Panc1 (cell line): ENCODE measurements around the gene THADA. TPM values are rescaled to one million over a fixed set of nuclear protein-coding genes. Genes with fewer than 3 reads are reported as not detected.

Experiments used
- ATAC-seq: fragments of 200-7000 bp; cut with Tn5 transposase; 2 replicates; pipeline ENCODE4 v1.9.1; 2020; ENCODE audit warnings: mild to moderate bottlenecking, moderate library complexity
- BruUV-seq: library from RNA; stranded (reverse); fragments of 400-500 nt; replicated peaks from 2 replicates; lab custom pipeline; 2021; lab: Mats Ljungman, UMichigan
- CTCF ChIA-PET: fragments of 300-600 bp; sonication (Branson Sonifier 250); formaldehyde crosslinking; loops from one replicate; lab custom pipeline; 2022; ENCODE audit warnings: antibody characterized with exemption; lab: Charles Lee
- POLR2A ChIA-PET: fragments of 300-600 bp; sonication (Branson Sonifier 250); formaldehyde crosslinking; loops from one replicate; lab custom pipeline; 2022; ENCODE audit warnings: antibody characterized with exemption; lab: Charles Lee
- DNase-seq: peaks from one replicate; pipeline ENCODE4 v3.0.0-alpha.2; 2010; ENCODE audit warnings: low read depth, low spot score
- H3K27ac ChIP-seq: 2 replicates; pipeline ENCODE4 v1.5.1; 2011; ENCODE audit warnings: mild to moderate bottlenecking, low read length, inconsistent platforms
- H3K27me3 ChIP-seq: fragments of 200-500 bp; sonication (Bioruptor generic); 2 replicates; pipeline ENCODE4 v1.6.0; 2014; ENCODE audit warnings: low read length, inconsistent platforms; ENCODE audit not compliant: control insufficient read depth, insufficient read depth
- H3K36me3 ChIP-seq: fragments of 200-500 bp; sonication (Bioruptor generic); 2 replicates; pipeline ENCODE4 v1.5.1; 2014; ENCODE audit warnings: inconsistent platforms, mild to moderate bottlenecking, low read length, moderate library complexity; ENCODE audit not compliant: control insufficient read depth, insufficient read depth
- H3K4me1 ChIP-seq: 2 replicates; pipeline ENCODE4 v1.5.1; 2011; ENCODE audit warnings: inconsistent platforms, mild to moderate bottlenecking, low read length, moderate library complexity; ENCODE audit not compliant: control insufficient read depth, insufficient read depth
- H3K4me3 ChIP-seq, 2 experiments: 2 replicates each; pipeline ENCODE4 v1.5.1; 2011 to 2012; ENCODE audit warnings: low read depth in 2 of 2, low read length in 2 of 2, mild to moderate bottlenecking in 2 of 2, inconsistent platforms in 1 of 2, moderate library complexity in 1 of 2
- H3K9me3 ChIP-seq: fragments of 200-500 bp; sonication (Bioruptor generic); 2 replicates; pipeline ENCODE4 v1.5.1; 2014; ENCODE audit warnings: low read depth, mild to moderate bottlenecking, inconsistent platforms, low read length, moderate library complexity; ENCODE audit not compliant: control insufficient read depth, insufficient read depth
- POLR2AphosphoS5 ChIP-seq: IDR thresholded peaks from 2 replicates; pipeline ENCODE4 v1.6.1; 2012; ENCODE audit warnings: mild to moderate bottlenecking, low read depth, low read length, moderate library complexity
- SIN3A ChIP-seq: IDR thresholded peaks from 2 replicates; pipeline ENCODE4 v1.6.1; 2012; ENCODE audit warnings: low read depth, mild to moderate bottlenecking, low read length, moderate library complexity, borderline replicate concordance; ENCODE audit not compliant: insufficient read depth
- TCF7L2 ChIP-seq: IDR thresholded peaks from 2 replicates; pipeline ENCODE4 v1.6.1; 2011; ENCODE audit warnings: mild to moderate bottlenecking, low read depth, low read length, inconsistent platforms
- in situ Hi-C: cut with HindIII; loops from 2 replicates; pipeline ENCODE4 v1.10.0; 2016; ENCODE audit warnings: low sequenced_read_pairs, low pct_unique_long_range_greater_than_20kb
- intact Hi-C: fragments of 100-400 bp; cut with micrococcal nuclease; formaldehyde crosslinking; loops from one replicate; pipeline ENCODE4 v1.10.0; 2022; ENCODE audit not compliant: unreplicated experiment
- total RNA-seq: library from RNA; stranded (reverse); gene quantifications from one replicate; pipeline ENCODE4 v1.2.1, GENCODE V29; 2021; ENCODE audit not compliant: unreplicated experiment
- TF ChIP-seq, protein P1 (sequence below), 2 experiments: IDR thresholded peaks; 2 replicates each; pipeline ENCODE4 v1.6.1; 2011 to 2012; ENCODE audit warnings: low read depth in 2 of 2, control low read depth in 1 of 2, low read length in 1 of 2, mild to moderate bottlenecking in 1 of 2, moderate library complexity in 1 of 2; ENCODE audit not compliant: insufficient read depth in 1 of 2
- TF ChIP-seq, protein P2 (sequence below): fragments of 450-650 bp; IDR thresholded peaks from 2 replicates; pipeline ENCODE4 v1.5.1; 2017; ENCODE audit warnings: mild to moderate bottlenecking

The THADA gene
- total RNA-seq, 1 experiment from 2014 or later: 37.2 TPM

DNA sequence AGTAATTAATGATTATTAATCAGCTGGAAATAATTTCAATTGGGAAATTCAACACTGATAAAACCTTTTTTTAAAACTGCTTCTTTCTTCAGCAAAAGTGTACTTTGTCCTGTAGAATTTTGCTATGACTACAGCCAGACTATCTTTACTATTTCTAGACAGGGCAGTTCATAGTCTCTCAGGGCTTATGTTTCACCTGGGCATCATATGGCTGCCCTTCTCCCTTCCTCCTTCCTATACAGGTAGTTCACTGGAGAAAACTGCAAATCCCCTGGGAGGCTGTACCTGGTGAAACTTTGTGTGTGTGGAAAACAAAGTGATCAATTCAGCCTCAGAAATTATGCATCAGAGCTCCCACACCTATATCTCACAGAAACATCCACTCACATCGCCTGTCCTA is 38.6 kb downstream of the THADA start:
- in situ Hi-C loops: no loop called here
- Histone ChIP-seq H3K4me3 (no peak overlapping the region), H3K36me3 (peaks cover 21% of the 10 kb centered on the region), H3K4me1 (no peaks in the 10 kb centered on the region), H3K27ac (no peak overlapping the region), H3K27me3 (no peaks in the 10 kb centered on the region), H3K9me3 (no peaks in the 10 kb centered on the region)
- CTCF ChIA-PET: no interaction called here
- TF ChIP-seq, protein P1, sequence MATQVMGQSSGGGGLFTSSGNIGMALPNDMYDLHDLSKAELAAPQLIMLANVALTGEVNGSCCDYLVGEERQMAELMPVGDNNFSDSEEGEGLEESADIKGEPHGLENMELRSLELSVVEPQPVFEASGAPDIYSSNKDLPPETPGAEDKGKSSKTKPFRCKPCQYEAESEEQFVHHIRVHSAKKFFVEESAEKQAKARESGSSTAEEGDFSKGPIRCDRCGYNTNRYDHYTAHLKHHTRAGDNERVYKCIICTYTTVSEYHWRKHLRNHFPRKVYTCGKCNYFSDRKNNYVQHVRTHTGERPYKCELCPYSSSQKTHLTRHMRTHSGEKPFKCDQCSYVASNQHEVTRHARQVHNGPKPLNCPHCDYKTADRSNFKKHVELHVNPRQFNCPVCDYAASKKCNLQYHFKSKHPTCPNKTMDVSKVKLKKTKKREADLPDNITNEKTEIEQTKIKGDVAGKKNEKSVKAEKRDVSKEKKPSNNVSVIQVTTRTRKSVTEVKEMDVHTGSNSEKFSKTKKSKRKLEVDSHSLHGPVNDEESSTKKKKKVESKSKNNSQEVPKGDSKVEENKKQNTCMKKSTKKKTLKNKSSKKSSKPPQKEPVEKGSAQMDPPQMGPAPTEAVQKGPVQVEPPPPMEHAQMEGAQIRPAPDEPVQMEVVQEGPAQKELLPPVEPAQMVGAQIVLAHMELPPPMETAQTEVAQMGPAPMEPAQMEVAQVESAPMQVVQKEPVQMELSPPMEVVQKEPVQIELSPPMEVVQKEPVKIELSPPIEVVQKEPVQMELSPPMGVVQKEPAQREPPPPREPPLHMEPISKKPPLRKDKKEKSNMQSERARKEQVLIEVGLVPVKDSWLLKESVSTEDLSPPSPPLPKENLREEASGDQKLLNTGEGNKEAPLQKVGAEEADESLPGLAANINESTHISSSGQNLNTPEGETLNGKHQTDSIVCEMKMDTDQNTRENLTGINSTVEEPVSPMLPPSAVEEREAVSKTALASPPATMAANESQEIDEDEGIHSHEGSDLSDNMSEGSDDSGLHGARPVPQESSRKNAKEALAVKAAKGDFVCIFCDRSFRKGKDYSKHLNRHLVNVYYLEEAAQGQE (IDR thresholded peaks at IDR 0.05; ENCODE audit: insufficient read depth in 1 of 2, low read depth in 2 of 2, low read length in 1 of 2): no peak
- TF ChIP-seq, protein P2, sequence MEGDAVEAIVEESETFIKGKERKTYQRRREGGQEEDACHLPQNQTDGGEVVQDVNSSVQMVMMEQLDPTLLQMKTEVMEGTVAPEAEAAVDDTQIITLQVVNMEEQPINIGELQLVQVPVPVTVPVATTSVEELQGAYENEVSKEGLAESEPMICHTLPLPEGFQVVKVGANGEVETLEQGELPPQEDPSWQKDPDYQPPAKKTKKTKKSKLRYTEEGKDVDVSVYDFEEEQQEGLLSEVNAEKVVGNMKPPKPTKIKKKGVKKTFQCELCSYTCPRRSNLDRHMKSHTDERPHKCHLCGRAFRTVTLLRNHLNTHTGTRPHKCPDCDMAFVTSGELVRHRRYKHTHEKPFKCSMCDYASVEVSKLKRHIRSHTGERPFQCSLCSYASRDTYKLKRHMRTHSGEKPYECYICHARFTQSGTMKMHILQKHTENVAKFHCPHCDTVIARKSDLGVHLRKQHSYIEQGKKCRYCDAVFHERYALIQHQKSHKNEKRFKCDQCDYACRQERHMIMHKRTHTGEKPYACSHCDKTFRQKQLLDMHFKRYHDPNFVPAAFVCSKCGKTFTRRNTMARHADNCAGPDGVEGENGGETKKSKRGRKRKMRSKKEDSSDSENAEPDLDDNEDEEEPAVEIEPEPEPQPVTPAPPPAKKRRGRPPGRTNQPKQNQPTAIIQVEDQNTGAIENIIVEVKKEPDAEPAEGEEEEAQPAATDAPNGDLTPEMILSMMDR: no peak
- TF ChIP-seq POLR2AphosphoS5 (no peak), SIN3A (no peak), TCF7L2 (no peak)
- intact Hi-C loops: no loop called here
- DNase-seq: no peak
- POLR2A ChIA-PET: no interaction called here
- ATAC-seq: no peak
- no TSS peak for BruUV-seq

DNA sequence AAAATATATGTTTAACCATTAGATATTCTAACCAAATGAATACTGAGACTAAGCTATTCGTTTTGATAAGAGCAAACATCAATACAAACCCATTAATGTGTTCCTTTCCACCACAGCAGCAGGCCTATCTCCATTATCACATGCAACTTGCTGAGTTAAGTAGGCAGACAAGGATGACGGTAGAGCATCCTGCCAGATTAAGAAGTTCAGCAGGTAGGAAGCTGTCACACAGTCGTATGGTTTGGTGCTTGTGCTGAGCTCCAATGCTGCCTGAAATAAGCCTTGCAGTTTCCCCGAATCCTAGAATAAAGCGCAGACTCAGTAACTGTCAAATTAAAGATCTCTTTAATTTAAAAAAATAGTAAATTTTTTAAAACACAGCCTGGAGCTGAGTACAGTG is 39.6 kb downstream of the THADA start:
- ATAC-seq (no peak), DNase-seq (no peak)
- peaks cover 24% of the 10 kb centered on the region for H3K36me3 ChIP-seq
- POLR2A ChIA-PET: interaction anchor here (0.6 kb wide), 1 partner anchor 591 kb away, joined by 12 read pairs; no protein-coding TSS in a partner anchor
- no peak overlapping the region for H3K27ac ChIP-seq
- TF ChIP-seq SIN3A (no peak), TCF7L2 (no peak)
- TF ChIP-seq, protein P2: no peak
- CTCF ChIA-PET: no interaction called here
- intact Hi-C loops (no loop called here), in situ Hi-C loops (no loop called here)
- no peak overlapping the region for H3K4me3 ChIP-seq
- no peaks in the 10 kb centered on the region for H3K4me1 ChIP-seq
- H3K9me3 ChIP-seq: no peaks in the 10 kb centered on the region
- H3K27me3 ChIP-seq: no peaks in the 10 kb centered on the region
- BruUV-seq: no TSS peak
